PC-3 (cell line): Measurements from ENCODE around the gene MAGIX. TPM values are rescaled to one million over a fixed set of nuclear protein-coding genes. Genes with fewer than 3 reads are reported as not detected.

Experiments
- ATAC-seq: fragments of 200-7000 bp; cut with Tn5 transposase; 2 replicates; pipeline ENCODE4 v1.9.1; 2020; ENCODE audit warnings: mild to moderate bottlenecking, moderate library complexity
- Bru-seq: library from RNA; stranded (reverse); fragments of 400-500 nt; gene quantifications from one replicate; lab custom pipeline; 2021; lab: Mats Ljungman, UMichigan
- BruChase-seq, 2 experiments: library from RNA; stranded (reverse); fragments of 400-500 nt; gene quantifications; one replicate each; lab custom pipeline; 2021; lab: Mats Ljungman, UMichigan
- BruUV-seq: library from RNA; stranded (reverse); fragments of 400-500 nt; replicated peaks from 2 replicates; lab custom pipeline; 2021; lab: Mats Ljungman, UMichigan
- CTCF ChIA-PET: fragments of 300-600 bp; sonication (Branson Sonifier 250); formaldehyde crosslinking; loops from one replicate; lab custom pipeline; 2022; ENCODE audit warnings: antibody characterized with exemption; lab: Charles Lee
- POLR2A ChIA-PET: fragments of 300-600 bp; sonication (Branson Sonifier 250); formaldehyde crosslinking; loops from one replicate; lab custom pipeline; 2022; ENCODE audit warnings: antibody characterized with exemption; ENCODE audit not compliant: unreplicated experiment; lab: Charles Lee
- DNase-seq: peaks from one replicate; pipeline ENCODE4 v3.0.0-alpha.2; 2015
- H2AFZ ChIP-seq: fragments of 300-600 bp; sonication (generic); 2 replicates; pipeline ENCODE4 v1.6.0; 2016; ENCODE audit warnings: antibody characterized with exemption, low read length
- H3F3A ChIP-seq: fragments of 300-600 bp; sonication (generic); one replicate; pipeline ENCODE4 v1.6.0; 2017; ENCODE audit warnings: antibody characterized with exemption, low read length, control low read depth, mild to moderate bottlenecking; ENCODE audit not compliant: unreplicated experiment
- H3K27ac ChIP-seq: fragments of 300-600 bp; sonication (generic); 2 replicates; pipeline ENCODE4 v1.5.1; 2016; ENCODE audit warnings: mild to moderate bottlenecking, low read length
- H3K27me3 ChIP-seq: fragments of 300-600 bp; sonication (generic); 2 replicates; pipeline ENCODE4 v1.6.1; 2016; ENCODE audit warnings: low read length, mixed read lengths
- H3K36me3 ChIP-seq: fragments of 300-600 bp; sonication (generic); 2 replicates; pipeline ENCODE4 v1.6.1; 2016; ENCODE audit warnings: low read depth, mixed run types, low read length, mixed read lengths
- H3K4me1 ChIP-seq: fragments of 300-600 bp; sonication (generic); 2 replicates; pipeline ENCODE4 v1.5.1; 2016; ENCODE audit warnings: low read length; ENCODE audit not compliant: insufficient read depth
- H3K4me2 ChIP-seq: fragments of 300-600 bp; sonication (generic); 2 replicates; pipeline ENCODE4 v1.6.0; 2016; ENCODE audit warnings: low read length
- H3K4me3 ChIP-seq: fragments of 300-600 bp; sonication (generic); 2 replicates; pipeline ENCODE4 v1.5.1; 2016; ENCODE audit warnings: mild to moderate bottlenecking, low read length, mixed read lengths
- H3K79me2 ChIP-seq: fragments of 300-600 bp; sonication (generic); 2 replicates; pipeline ENCODE4 v1.6.1; 2017; ENCODE audit warnings: low read length, mixed read lengths
- H3K9ac ChIP-seq: fragments of 300-600 bp; sonication (generic); 2 replicates; pipeline ENCODE4 v1.6.0; 2016; ENCODE audit warnings: mild to moderate bottlenecking, low read length
- H3K9me2 ChIP-seq: fragments of 300-600 bp; sonication (generic); replicated peaks from 2 replicates; pipeline ENCODE4 v1.6.1; 2016; ENCODE audit warnings: mixed run types, low read length, mixed read lengths
- H3K9me3 ChIP-seq: fragments of 300-600 bp; sonication (generic); 2 replicates; pipeline ENCODE4 v1.6.1; 2016; ENCODE audit warnings: low read length, mixed read lengths
- H4K20me1 ChIP-seq: fragments of 300-600 bp; sonication (generic); 2 replicates; pipeline ENCODE4 v1.6.1; 2016; ENCODE audit warnings: low read length, mixed read lengths
- EZH2 ChIP-seq: fragments of 300-600 bp; sonication (generic); IDR thresholded peaks from one replicate; pipeline ENCODE4 v1.6.1; 2017; ENCODE audit warnings: antibody characterized with exemption, mild to moderate bottlenecking, low read length; ENCODE audit not compliant: unreplicated experiment
- EZH2phosphoT487 ChIP-seq: fragments of 300-600 bp; sonication (generic); IDR thresholded peaks from 2 replicates; pipeline ENCODE4 v1.6.1; 2018; ENCODE audit warnings: mild to moderate bottlenecking, antibody characterized with exemption, low read length, borderline replicate concordance
- intact Hi-C: fragments of 100-400 bp; cut with micrococcal nuclease; formaldehyde crosslinking; loops from 2 replicates; pipeline ENCODE4 v1.9.0; 2023
- long read RNA-seq: library from polyadenylated mRNA; unstranded; transcript quantifications from one replicate; pipeline ENCODE4 v2.0.0, GENCODE V29; 2021; ENCODE audit not compliant: unreplicated experiment
- total RNA-seq: library from RNA; depleted of rRNA; stranded (reverse); fragments of >200 nt; gene quantifications from 2 replicates; pipeline ENCODE4 v1.2.3, GENCODE V29; 2014; rRNA removed
- TF ChIP-seq, protein P1 (sequence below): fragments of 300-600 bp; sonication (generic); conservative IDR thresholded peaks from 2 replicates; pipeline ENCODE4 v1.5.1; 2017; ENCODE audit warnings: antibody characterized with exemption, low read depth, mild to moderate bottlenecking, low read length

The MAGIX gene
- total RNA-seq = 9.3 and 12.5 TPM in 2 replicates
- percentile 53 among the genes with signal in this experiment for Bru-seq, nascent RNA
- BruChase-seq, experiment 1, labeled RNA remaining after a 6-hour chase = percentile 54 among the genes with signal in this experiment
- BruChase-seq, experiment 2, labeled RNA remaining after a 2-hour chase = percentile 52 among the genes with signal in this experiment
- long read RNA-seq, partial matches to known transcripts = 1 of 12 reads
- long read RNA-seq, other reads (novel, unspliced or antisense) = 10 of 12 reads

DNA sequence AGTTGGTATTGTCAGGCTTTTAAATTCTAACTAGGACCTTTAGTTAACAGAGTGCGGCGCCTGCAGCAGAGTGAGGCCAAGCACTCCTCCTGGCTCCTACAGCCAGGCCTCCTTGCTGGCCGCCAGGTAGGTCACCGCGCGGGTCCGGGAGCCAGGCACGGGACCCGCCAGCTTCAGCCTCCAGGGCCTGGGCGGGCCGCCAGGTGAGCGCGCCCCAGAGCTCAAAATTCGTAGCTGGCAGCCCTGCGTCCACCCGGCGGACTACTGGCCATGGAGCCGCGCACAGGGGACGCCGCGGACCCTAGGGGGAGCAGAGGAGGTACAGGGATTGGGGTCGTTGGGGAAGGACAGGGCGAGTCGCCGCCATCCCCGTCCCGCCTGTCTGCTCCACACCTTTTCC is at the start of gene MAGIX:
MAGIX (plus strand) TSS at position 139 of the 400 bp plus-strand sequence; CDS start at position 271, 132 bp downstream.
- POLR2A ChIA-PET = no interaction called here
- peak; percentile 4 for ATAC-seq
- no peaks in the 10 kb centered on the region for H3F3A ChIP-seq
- DNase-seq = peak; percentile 30
- H4K20me1 ChIP-seq = no peaks in the 10 kb centered on the region
- TF ChIP-seq, protein P1, sequence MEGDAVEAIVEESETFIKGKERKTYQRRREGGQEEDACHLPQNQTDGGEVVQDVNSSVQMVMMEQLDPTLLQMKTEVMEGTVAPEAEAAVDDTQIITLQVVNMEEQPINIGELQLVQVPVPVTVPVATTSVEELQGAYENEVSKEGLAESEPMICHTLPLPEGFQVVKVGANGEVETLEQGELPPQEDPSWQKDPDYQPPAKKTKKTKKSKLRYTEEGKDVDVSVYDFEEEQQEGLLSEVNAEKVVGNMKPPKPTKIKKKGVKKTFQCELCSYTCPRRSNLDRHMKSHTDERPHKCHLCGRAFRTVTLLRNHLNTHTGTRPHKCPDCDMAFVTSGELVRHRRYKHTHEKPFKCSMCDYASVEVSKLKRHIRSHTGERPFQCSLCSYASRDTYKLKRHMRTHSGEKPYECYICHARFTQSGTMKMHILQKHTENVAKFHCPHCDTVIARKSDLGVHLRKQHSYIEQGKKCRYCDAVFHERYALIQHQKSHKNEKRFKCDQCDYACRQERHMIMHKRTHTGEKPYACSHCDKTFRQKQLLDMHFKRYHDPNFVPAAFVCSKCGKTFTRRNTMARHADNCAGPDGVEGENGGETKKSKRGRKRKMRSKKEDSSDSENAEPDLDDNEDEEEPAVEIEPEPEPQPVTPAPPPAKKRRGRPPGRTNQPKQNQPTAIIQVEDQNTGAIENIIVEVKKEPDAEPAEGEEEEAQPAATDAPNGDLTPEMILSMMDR = no peak
- TF ChIP-seq EZH2 (no peak), EZH2phosphoT487 (no peak)
- peak within 1 kb of the TSS; percentile 69 for H3K4me3 ChIP-seq
- intact Hi-C loops = loop anchor here (5.0 kb wide), 2 partner anchors 40 to 120 kb away; partner anchors contain the start of genes GPKOW and TFE3
- no peaks in the 10 kb centered on the region for H3K9me2 ChIP-seq
- H3K9me3 ChIP-seq = no peaks in the 10 kb centered on the region
- H3K9ac ChIP-seq = peak within 1 kb of the TSS; percentile 83
- H3K27ac ChIP-seq = no peak within 1 kb of the TSS
- no peaks in the 10 kb centered on the region for H3K79me2 ChIP-seq
- no peaks in the 10 kb centered on the region for H3K36me3 ChIP-seq
- H2AFZ ChIP-seq = peak within 1 kb of the TSS; percentile 88
- no peaks in the 10 kb centered on the region for H3K27me3 ChIP-seq
- BruUV-seq = no TSS peak
- H3K4me1 ChIP-seq = peaks cover 18% of the 10 kb centered on the region
- CTCF ChIA-PET = interaction anchor here (0.6 to 1.2 kb wide), 2 partner anchors 22 to 28 kb away, joined by 3 to 4 read pairs; no protein-coding TSS in a partner anchor
- H3K4me2 ChIP-seq = peak within 1 kb of the TSS; percentile 93

DNA sequence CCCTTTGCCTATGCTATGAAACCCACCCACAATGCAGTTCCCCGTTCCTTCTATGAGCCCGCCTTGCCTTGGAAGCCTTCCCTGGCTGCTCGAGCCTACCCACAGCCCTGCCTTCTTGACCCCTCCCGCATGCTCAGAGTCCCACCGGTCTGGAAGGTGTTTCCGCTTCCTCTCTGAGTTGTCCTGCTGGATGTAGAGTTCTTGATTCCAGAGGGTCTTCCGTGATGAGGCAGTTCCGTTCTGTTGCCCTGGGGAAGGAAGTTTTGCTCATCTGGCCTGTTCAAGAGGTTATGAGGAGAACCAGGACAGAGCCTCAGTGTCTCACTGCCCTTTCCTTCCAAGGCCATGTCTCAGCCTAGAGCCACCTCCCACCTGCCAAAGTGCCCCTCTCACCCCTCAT is 46.5 kb upstream of the MAGIX start:
- Histone ChIP-seq H3K36me3 (peaks cover 8% of the 10 kb centered on the region; the same call in 1 of the 2 replicates), H3K4me3 (no peak overlapping the region), H3K9me2 (no peaks in the 10 kb centered on the region), H3K4me1 (no peaks in the 10 kb centered on the region), H2AFZ (no peak overlapping the region), H3K27ac (no peak overlapping the region), H3K9me3 (no peaks in the 10 kb centered on the region), H3K4me2 (no peak overlapping the region), H3F3A (no peaks in the 10 kb centered on the region), H3K27me3 (no peaks in the 10 kb centered on the region), H4K20me1 (no peaks in the 10 kb centered on the region), H3K79me2 (no peaks in the 10 kb centered on the region), H3K9ac (no peak overlapping the region)
- intact Hi-C loops = no loop called here
- DNase-seq = no peak
- POLR2A ChIA-PET = no interaction called here
- no peak for TF ChIP-seq EZH2
- TF ChIP-seq, protein P1 = no peak
- no peak for TF ChIP-seq EZH2phosphoT487
- BruUV-seq = no TSS peak
- no peak for ATAC-seq
- CTCF ChIA-PET = no interaction called here

DNA sequence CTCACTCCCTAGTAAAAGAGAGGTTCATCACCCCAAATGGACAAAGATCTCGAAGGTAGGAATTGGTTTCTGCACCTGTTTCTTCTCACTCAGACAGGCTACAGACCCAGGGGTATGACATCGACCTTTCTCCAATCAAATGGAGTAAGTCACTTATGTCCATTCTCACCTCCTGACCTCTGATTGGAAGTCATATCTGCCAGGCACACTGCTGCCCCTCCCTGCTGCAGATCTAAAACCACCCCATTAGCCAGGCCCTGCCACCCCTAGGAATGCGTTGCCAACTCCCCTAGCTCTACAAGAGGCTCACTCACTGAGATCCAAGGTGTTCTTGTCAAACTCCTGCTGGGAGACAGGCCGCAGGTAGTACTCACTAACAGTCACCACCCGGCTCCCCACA is 45.8 kb upstream of the MAGIX start:
- Histone ChIP-seq H3K27me3 (no peaks in the 10 kb centered on the region), H4K20me1 (no peaks in the 10 kb centered on the region), H3F3A (no peaks in the 10 kb centered on the region), H3K9me3 (no peaks in the 10 kb centered on the region), H3K9ac (no peak overlapping the region), H3K27ac (no peak overlapping the region), H3K79me2 (peaks cover 6% of the 10 kb centered on the region), H3K9me2 (no peaks in the 10 kb centered on the region), H3K36me3 (peaks cover 8% of the 10 kb centered on the region; the same call in 1 of the 2 replicates), H3K4me2 (no peak overlapping the region), H3K4me1 (no peaks in the 10 kb centered on the region), H3K4me3 (no peak overlapping the region), H2AFZ (no peak overlapping the region)
- TF ChIP-seq, protein P1 = no peak
- no peak for TF ChIP-seq EZH2phosphoT487
- TF ChIP-seq EZH2 = no peak
- ATAC-seq (no peak), DNase-seq (no peak)
- intact Hi-C loops = no loop called here
- POLR2A ChIA-PET = no interaction called here
- no TSS peak for BruUV-seq
- CTCF ChIA-PET = no interaction called here
